Gastrocnemius medialis (tissue), 4 donors: ENCODE data around the gene RASGEF1B.

Experiments
- POLR2A ChIP-seq, 2 donors: fragments of 450-650 bp; IDR thresholded peaks; one replicate each; pipeline ENCODE4 v1.6.1; 2017; ENCODE audit warnings: antibody characterized with exemption in 2 of 2, mild to moderate bottlenecking in 2 of 2, moderate library complexity in 2 of 2
- TF ChIP-seq, protein P1 (sequence below), 5 experiments: fragments of 450-650 bp in 3 of 5; fragments of 200-600 bp in 2 of 5; sonication (generic) in 2 of 5; IDR thresholded peaks in 4 of 5; conservative IDR thresholded peaks in 1 of 5; 1 replicate in 4 of 5; 2 replicates in 1 of 5; pipeline ENCODE4 v1.5.1; 2016 to 2019; ENCODE audit warnings: antibody characterized with exemption in 5 of 5, mild to moderate bottlenecking in 3 of 5, moderate library complexity in 3 of 5

DNA sequence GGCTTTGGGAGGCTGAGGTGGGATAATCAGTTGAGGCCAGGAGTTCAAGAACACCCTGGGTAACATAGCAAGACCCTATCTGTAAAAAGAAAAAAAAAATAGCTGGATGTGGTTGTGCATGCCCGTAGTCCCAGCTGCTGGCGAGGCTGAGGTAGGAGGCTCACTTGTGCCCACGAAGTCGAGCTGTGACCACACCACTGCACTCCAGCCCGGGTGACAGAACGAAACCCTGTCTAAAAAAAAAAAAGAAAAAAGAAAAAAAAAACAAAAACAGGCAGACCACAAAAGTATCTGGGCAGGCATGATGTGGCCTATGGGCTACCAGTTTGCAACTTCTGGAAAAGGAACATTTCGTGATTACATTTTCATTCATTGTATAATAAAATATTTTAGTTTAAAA, 38.1 kb upstream of the RASGEF1B start:
- TF ChIP-seq, protein P1, sequence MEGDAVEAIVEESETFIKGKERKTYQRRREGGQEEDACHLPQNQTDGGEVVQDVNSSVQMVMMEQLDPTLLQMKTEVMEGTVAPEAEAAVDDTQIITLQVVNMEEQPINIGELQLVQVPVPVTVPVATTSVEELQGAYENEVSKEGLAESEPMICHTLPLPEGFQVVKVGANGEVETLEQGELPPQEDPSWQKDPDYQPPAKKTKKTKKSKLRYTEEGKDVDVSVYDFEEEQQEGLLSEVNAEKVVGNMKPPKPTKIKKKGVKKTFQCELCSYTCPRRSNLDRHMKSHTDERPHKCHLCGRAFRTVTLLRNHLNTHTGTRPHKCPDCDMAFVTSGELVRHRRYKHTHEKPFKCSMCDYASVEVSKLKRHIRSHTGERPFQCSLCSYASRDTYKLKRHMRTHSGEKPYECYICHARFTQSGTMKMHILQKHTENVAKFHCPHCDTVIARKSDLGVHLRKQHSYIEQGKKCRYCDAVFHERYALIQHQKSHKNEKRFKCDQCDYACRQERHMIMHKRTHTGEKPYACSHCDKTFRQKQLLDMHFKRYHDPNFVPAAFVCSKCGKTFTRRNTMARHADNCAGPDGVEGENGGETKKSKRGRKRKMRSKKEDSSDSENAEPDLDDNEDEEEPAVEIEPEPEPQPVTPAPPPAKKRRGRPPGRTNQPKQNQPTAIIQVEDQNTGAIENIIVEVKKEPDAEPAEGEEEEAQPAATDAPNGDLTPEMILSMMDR (IDR thresholded peaks at IDR 0.05 in 4 of 5, conservative IDR thresholded peaks at IDR 0.05 in 1 of 5): no peak
- no peak for TF ChIP-seq POLR2A (IDR thresholded peaks at IDR 0.05)
